IMR-90 (cell line): ENCODE results near the gene CHPF2. TPM values are rescaled to one million over a fixed set of nuclear protein-coding genes. Genes with fewer than 3 reads are reported as not detected.
A peak's percentile ranks its signal among the peaks of the same experiment; 100 is the strongest.

ENCODE experiments used
- ATAC-seq: fragments of 200-7000 bp; cut with Tn5 transposase; 2 replicates; pipeline ENCODE4 v1.9.1; 2020; ENCODE audit warnings: low read depth, mild to moderate bottlenecking, moderate library complexity
- BruUV-seq: library from RNA; stranded (reverse); fragments of 400-500 nt; replicated peaks from 2 replicates; lab custom pipeline; 2021; lab: Mats Ljungman, UMichigan
- CTCF ChIA-PET: fragments of 300-600 bp; formaldehyde crosslinking; extraction: SDS; loops from one replicate; lab custom pipeline; 2021; ENCODE audit warnings: antibody characterized with exemption; lab: Yijun Ruan, JAX
- POLR2A ChIA-PET: fragments of 300-600 bp; sonication (Branson Sonifier 250); formaldehyde crosslinking; loops from one replicate; lab custom pipeline; 2022; ENCODE audit warnings: antibody characterized with exemption; ENCODE audit not compliant: unreplicated experiment; lab: Charles Lee
- DNase-seq: peaks from one replicate; pipeline ENCODE4 v3.0.0; 2013
- H2AFZ ChIP-seq: replicated peaks from 2 replicates; pipeline ENCODE3; 2013; ENCODE audit warnings: low read length, mild to moderate bottlenecking; ENCODE audit not compliant: poor library complexity
- H2AK5ac ChIP-seq: 2 replicates; pipeline ENCODE4 v1.6.1; 2013; ENCODE audit warnings: low read depth, low read length, inconsistent platforms
- H2AK9ac ChIP-seq: replicated peaks from 2 replicates; pipeline ENCODE3; 2013; ENCODE audit warnings: mild to moderate bottlenecking, low read depth, low read length, moderate library complexity; ENCODE audit not compliant: poor library complexity
- H2BK120ac ChIP-seq: 2 replicates; pipeline ENCODE4 v1.6.1; 2013; ENCODE audit warnings: low read depth, low read length, inconsistent platforms
- H2BK15ac ChIP-seq: 3 replicates; pipeline ENCODE4 v1.6.1; 2013; ENCODE audit warnings: low read depth, low read length, inconsistent platforms
- H2BK20ac ChIP-seq: 2 replicates; pipeline ENCODE4 v1.6.1; 2013; ENCODE audit warnings: low read depth, mild to moderate bottlenecking, inconsistent platforms, low read length, moderate library complexity
- H2BK5ac ChIP-seq: 2 replicates; pipeline ENCODE4 v1.6.1; 2013; ENCODE audit warnings: mild to moderate bottlenecking, low read depth, low read length, inconsistent platforms; ENCODE audit not compliant: poor library complexity, severe bottlenecking
- H3K14ac ChIP-seq: replicated peaks from 2 replicates; pipeline ENCODE4 v1.6.1; 2013; ENCODE audit warnings: low read depth, low read length, inconsistent platforms
- H3K18ac ChIP-seq: 2 replicates; pipeline ENCODE4 v1.6.1; 2013; ENCODE audit warnings: low read depth, low read length, control low read depth
- H3K23ac ChIP-seq: 2 replicates; pipeline ENCODE4 v1.6.1; 2013; ENCODE audit warnings: low read depth, low read length, inconsistent platforms
- H3K27ac ChIP-seq: 2 replicates; pipeline ENCODE4 v1.5.1; 2013; ENCODE audit warnings: mild to moderate bottlenecking, control low read depth, low read length; ENCODE audit not compliant: insufficient read depth
- H3K27me3 ChIP-seq: 2 replicates; pipeline ENCODE4 v1.6.1; 2013; ENCODE audit warnings: low read length; ENCODE audit not compliant: control insufficient read depth, insufficient read depth
- H3K36me3 ChIP-seq: 2 replicates; pipeline ENCODE4 v1.6.1; 2013; ENCODE audit warnings: low read length, mixed read lengths; ENCODE audit not compliant: control insufficient read depth, insufficient read depth
- H3K4ac ChIP-seq: 2 replicates; pipeline ENCODE4 v1.6.1; 2013; ENCODE audit warnings: low read depth, low read length, inconsistent platforms
- H3K4me1 ChIP-seq: 2 replicates; pipeline ENCODE4 v1.6.1; 2013; ENCODE audit warnings: low read length, mixed read lengths; ENCODE audit not compliant: control insufficient read depth, insufficient read depth
- H3K4me2 ChIP-seq: 2 replicates; pipeline ENCODE4 v1.6.1; 2013; ENCODE audit warnings: low read depth, mild to moderate bottlenecking, control low read depth, low read length, moderate library complexity
- H3K4me3 ChIP-seq: 2 replicates; pipeline ENCODE4 v1.5.1; 2013; ENCODE audit warnings: low read depth, mild to moderate bottlenecking, control low read depth, low read length, moderate library complexity; ENCODE audit not compliant: insufficient read depth
- H3K56ac ChIP-seq: 2 replicates; pipeline ENCODE4 v1.6.1; 2013; ENCODE audit warnings: low read length, inconsistent platforms; ENCODE audit not compliant: insufficient read depth; ENCODE audit errors: extremely low read depth
- H3K79me1 ChIP-seq, 2 experiments: 2 replicates each; pipeline ENCODE4 v1.6.1; 2013; ENCODE audit warnings: low read length in 2 of 2, inconsistent platforms in 1 of 2, low read depth in 1 of 2
- H3K9ac ChIP-seq: 2 replicates; pipeline ENCODE4 v1.6.1; 2013; ENCODE audit warnings: low read depth, low read length, control low read depth
- H3K9me1 ChIP-seq: 2 replicates; pipeline ENCODE4 v1.6.1; 2013; ENCODE audit warnings: low read length, inconsistent platforms; ENCODE audit not compliant: insufficient read depth
- H3K9me3 ChIP-seq: 2 replicates; pipeline ENCODE4 v1.6.1; 2013; ENCODE audit warnings: low read length; ENCODE audit not compliant: control insufficient read depth, insufficient read depth
- H4K20me1 ChIP-seq: 2 replicates; pipeline ENCODE4 v1.6.1; 2013; ENCODE audit warnings: low read length, inconsistent platforms; ENCODE audit not compliant: insufficient read depth
- H4K5ac ChIP-seq: 2 replicates; pipeline ENCODE4 v1.6.1; 2013; ENCODE audit warnings: mild to moderate bottlenecking, low read depth, low read length, control low read depth
- H4K8ac ChIP-seq, 2 experiments: 2 replicates each; pipeline ENCODE4 v1.6.1; 2013; ENCODE audit warnings: low read depth in 2 of 2, low read length in 2 of 2, control low read depth in 1 of 2, inconsistent platforms in 1 of 2
- H4K91ac ChIP-seq: 2 replicates; pipeline ENCODE4 v1.6.1; 2013; ENCODE audit warnings: low read depth, low read length, inconsistent platforms; ENCODE audit not compliant: insufficient read depth
- BHLHE40 ChIP-seq: fragments of 150-350 bp; IDR thresholded peaks from 2 replicates; pipeline ENCODE4 v1.6.1; 2016; ENCODE audit warnings: mild to moderate bottlenecking, low read depth, low read length
- CEBPB ChIP-seq: IDR thresholded peaks from 2 replicates; pipeline ENCODE4 v1.6.1; 2012; ENCODE audit warnings: low read depth, low read length, improper control_type of control experiment
- CHD1 ChIP-seq: IDR thresholded peaks from 2 replicates; pipeline ENCODE4 v1.6.1; 2012; ENCODE audit warnings: low read depth, low read length, improper control_type of control experiment
- ELK1 ChIP-seq: fragments of 150-350 bp; IDR thresholded peaks from 2 replicates; pipeline ENCODE4 v1.6.1; 2016; ENCODE audit warnings: low read depth, mild to moderate bottlenecking, low read length, moderate library complexity, borderline replicate concordance
- FOS ChIP-seq: fragments of 150-350 bp; IDR thresholded peaks from 2 replicates; pipeline ENCODE4 v1.6.1; 2016; ENCODE audit warnings: low read depth, low read length
- MAFK ChIP-seq: IDR thresholded peaks from 2 replicates; pipeline ENCODE4 v1.6.1; 2012; ENCODE audit warnings: low read depth, low read length, improper control_type of control experiment
- MAZ ChIP-seq: IDR thresholded peaks from 2 replicates; pipeline ENCODE4 v1.6.1; 2012; ENCODE audit warnings: low read depth, mild to moderate bottlenecking, low read length, improper control_type of control experiment, moderate library complexity, borderline replicate concordance
- MXI1 ChIP-seq: IDR thresholded peaks from 2 replicates; pipeline ENCODE4 v1.6.1; 2012; ENCODE audit warnings: low read depth, mild to moderate bottlenecking, low read length, moderate library complexity, borderline replicate concordance
- NFE2L2 ChIP-seq: fragments of 150-350 bp; IDR thresholded peaks from 2 replicates; pipeline ENCODE4 v1.6.1; 2016; ENCODE audit warnings: low read depth, mild to moderate bottlenecking, low read length
- POLR2A ChIP-seq: IDR thresholded peaks from 2 replicates; pipeline ENCODE4 v1.6.1; 2012; ENCODE audit warnings: mild to moderate bottlenecking, low read depth, low read length
- RAD21 ChIP-seq: IDR thresholded peaks from 2 replicates; pipeline ENCODE4 v1.6.1; 2012; ENCODE audit warnings: low read length, improper control_type of control experiment
- RCOR1 ChIP-seq: IDR thresholded peaks from 2 replicates; pipeline ENCODE4 v1.6.1; 2012; ENCODE audit warnings: mild to moderate bottlenecking, low read length, improper control_type of control experiment; ENCODE audit not compliant: insufficient replicate concordance
- RFX5 ChIP-seq: IDR thresholded peaks from 2 replicates; pipeline ENCODE4 v1.8.0; 2012; ENCODE audit warnings: low read depth, mild to moderate bottlenecking, low read length, moderate library complexity
- SMC3 ChIP-seq: fragments of 150-350 bp; IDR thresholded peaks from 2 replicates; pipeline ENCODE4 v1.6.1; 2016; ENCODE audit warnings: low read depth, mild to moderate bottlenecking, antibody characterized with exemption, low read length, moderate library complexity
- USF2 ChIP-seq: fragments of 150-350 bp; IDR thresholded peaks from 2 replicates; pipeline ENCODE4 v1.6.1; 2017; ENCODE audit warnings: mild to moderate bottlenecking, antibody characterized with exemption, low read length, low read depth
- WGBS, 2 experiments: methylation state at CpG; one replicate each; pipeline versions ENCODE4 v1.1.5 to v1.1.7; 2013; ENCODE audit warnings: missing lambda C conversion rate in 2 of 2; ENCODE audit not compliant: insufficient read length in 1 of 2; ENCODE audit errors: extremely low coverage in 2 of 2; 5-methylcytosine and 5-hydroxymethylcytosine counted together
- dilution Hi-C: fragments of 300-500 bp; cut with HindIII; formaldehyde crosslinking; loops from one replicate; pipeline ENCODE4 v1.14.3; 2018; ENCODE audit warnings: low sequenced_read_pairs; ENCODE audit not compliant: unreplicated experiment
- in situ Hi-C: fragments of 300-500 bp; cut with MboI; formaldehyde crosslinking; loops from 3 replicates; pipeline ENCODE4 v1.14.3; 2019; ENCODE audit warnings: low sequenced_read_pairs, inconsistent platforms, mixed read lengths
- intact Hi-C: fragments of 100-400 bp; cut with micrococcal nuclease; formaldehyde crosslinking; loops from 2 replicates; pipeline ENCODE4 v1.10.0; 2022
- polyA plus RNA-seq, 3 experiments: library from polyadenylated mRNA; depleted of rRNA; stranded (reverse); fragments of >200 nt; gene quantifications; 2 replicates each; pipeline ENCODE4 v1.2.3, GENCODE V29; 2012; ENCODE audit warnings: low replicate concordance in 1 of 3
- total RNA-seq: library from RNA; depleted of rRNA; stranded (reverse); fragments of >200 nt; gene quantifications from 2 replicates; pipeline ENCODE4 v1.2.3, GENCODE V29; 2012

CHPF2 gene
- total and polyA plus RNA-seq, 2 of the 4 experiments (the other 2 are of a cell fraction): 26.2 to 77.0 TPM

- peaks cover 92% of the 10 kb centered on the region for H3K27me3 ChIP-seq
- no peak overlapping the region for H4K5ac ChIP-seq
- ATAC-seq: no peak
- no peak overlapping the region for H2BK20ac ChIP-seq
- no TSS peak for BruUV-seq
- no peak overlapping the region for H3K14ac ChIP-seq
- H3K27ac ChIP-seq: no peak overlapping the region
- H3K9me1 ChIP-seq: no peaks in the 10 kb centered on the region
- H3K9ac ChIP-seq: no peak overlapping the region
- H2AFZ ChIP-seq: peak overlapping the region; percentile 58
- no peak overlapping the region for H3K4ac ChIP-seq
- no peak overlapping the region for H4K91ac ChIP-seq
- no peak overlapping the region for H3K4me3 ChIP-seq
- H3K9me3 ChIP-seq: no peaks in the 10 kb centered on the region
- intact Hi-C loops (no loop called here), in situ Hi-C loops (no loop called here), dilution Hi-C loops (no loop called here)
- no peak overlapping the region for H4K8ac ChIP-seq
- no peak overlapping the region for H2BK15ac ChIP-seq
- H4K20me1 ChIP-seq: no peaks in the 10 kb centered on the region
- POLR2A ChIA-PET: no interaction called here
- H3K4me2 ChIP-seq: no peak overlapping the region
- H3K36me3 ChIP-seq: no peaks in the 10 kb centered on the region
- H3K23ac ChIP-seq: no peak overlapping the region
- no peak overlapping the region for H2BK5ac ChIP-seq
- CTCF ChIA-PET: no interaction called here
- H3K56ac ChIP-seq: no peak overlapping the region
- DNase-seq: no peak
- H3K79me1 ChIP-seq: no peaks in the 10 kb centered on the region
- no peak overlapping the region for H2AK5ac ChIP-seq
- H3K18ac ChIP-seq: no peak overlapping the region
- no peak overlapping the region for H2AK9ac ChIP-seq
- H3K4me1 ChIP-seq: no peaks in the 10 kb centered on the region
- WGBS, 2 experiments: 66% methylated on average over 3 of the region's 19 CpGs; no CpG with 5 or more reads in 1 of the 2 experiments
- H2BK120ac ChIP-seq: no peak overlapping the region
- TF ChIP-seq RFX5: no peak
- no peak for TF ChIP-seq CEBPB
- no peak for TF ChIP-seq SMC3
- no peak for TF ChIP-seq RCOR1
- TF ChIP-seq ELK1: no peak
- TF ChIP-seq MAZ: no peak
- no peak for TF ChIP-seq MXI1
- TF ChIP-seq POLR2A: no peak
- TF ChIP-seq RAD21: no peak
- TF ChIP-seq BHLHE40: no peak
- no peak for TF ChIP-seq FOS
- no peak for TF ChIP-seq NFE2L2
- no peak for TF ChIP-seq MAFK
- TF ChIP-seq CHD1: no peak
- TF ChIP-seq USF2: no peak
Observed at GRCh38 chr7:151195616-151196450, 36.5 kb upstream of the CHPF2 start.
